ENCODE results near the gene GPR31.
"Not testable (repeated sequence)": the region's sequence is repeated elsewhere in the genome, so short reads cannot be mapped to it uniquely, and the experiment has no call there.

Gene GPR31, protein sequence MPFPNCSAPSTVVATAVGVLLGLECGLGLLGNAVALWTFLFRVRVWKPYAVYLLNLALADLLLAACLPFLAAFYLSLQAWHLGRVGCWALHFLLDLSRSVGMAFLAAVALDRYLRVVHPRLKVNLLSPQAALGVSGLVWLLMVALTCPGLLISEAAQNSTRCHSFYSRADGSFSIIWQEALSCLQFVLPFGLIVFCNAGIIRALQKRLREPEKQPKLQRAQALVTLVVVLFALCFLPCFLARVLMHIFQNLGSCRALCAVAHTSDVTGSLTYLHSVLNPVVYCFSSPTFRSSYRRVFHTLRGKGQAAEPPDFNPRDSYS

DNA sequence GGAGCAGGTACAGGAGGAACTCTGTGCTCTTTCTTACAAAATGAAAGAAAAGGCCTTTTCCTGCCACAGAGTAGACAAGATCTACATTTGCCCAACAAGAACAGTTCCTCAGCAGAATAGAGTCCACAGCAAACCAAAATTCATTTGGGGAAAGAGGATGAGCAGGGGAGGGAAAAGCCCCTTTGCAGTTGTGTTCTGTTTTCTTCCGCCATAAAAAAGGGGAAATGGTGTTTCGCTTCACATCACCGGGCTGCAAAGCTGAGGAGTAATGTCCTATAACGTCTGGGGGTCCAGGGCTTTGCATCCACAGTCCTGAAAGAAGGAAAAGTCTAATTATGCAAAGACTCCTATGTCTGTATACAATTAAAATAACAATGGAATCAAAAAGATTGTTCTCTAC lies at the start of gene GPR31:
Gene GPR31, minus strand, starts transcription at position 118 of the 400 bp plus-strand sequence. CDS start 149 bp downstream, outside the sequence.
- DNase-seq (ENCODE audit: low read depth in 2 of 2) = no peak

- DNase-seq (ENCODE audit: low read depth in 2 of 2) = no peak
Observed at GRCh38 chr6:167207527-167207926, 49.7 kb upstream of the GPR31 start.

GRCh38 chr6:167205316-167205715 lies 47.5 kb upstream of the GPR31 start:
- DNase-seq (ENCODE audit: low read depth in 2 of 2) = not testable (repeated sequence)

DNA sequence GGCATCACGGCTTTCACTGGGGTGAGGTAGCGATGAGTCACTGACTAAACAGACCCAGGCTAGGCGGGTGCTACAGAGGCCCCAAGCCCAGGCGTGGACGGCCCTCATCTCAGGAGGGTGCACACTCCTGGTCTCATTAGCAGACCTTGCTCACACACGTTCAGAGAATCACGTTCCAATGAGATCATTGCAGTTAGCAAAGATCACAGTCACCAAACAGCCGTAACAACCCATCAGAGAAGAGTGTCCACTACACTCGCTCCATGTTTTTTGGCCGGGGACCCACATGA lies 46.2 kb upstream of the GPR31 start:
- DNase-seq (ENCODE audit: low read depth in 2 of 2) = not testable (repeated sequence)

- DNase-seq (ENCODE audit: low read depth in 2 of 2) = not testable (repeated sequence)
Observed at GRCh38 chr6:167203261-167204058, 45.7 kb upstream of the GPR31 start.

DNA sequence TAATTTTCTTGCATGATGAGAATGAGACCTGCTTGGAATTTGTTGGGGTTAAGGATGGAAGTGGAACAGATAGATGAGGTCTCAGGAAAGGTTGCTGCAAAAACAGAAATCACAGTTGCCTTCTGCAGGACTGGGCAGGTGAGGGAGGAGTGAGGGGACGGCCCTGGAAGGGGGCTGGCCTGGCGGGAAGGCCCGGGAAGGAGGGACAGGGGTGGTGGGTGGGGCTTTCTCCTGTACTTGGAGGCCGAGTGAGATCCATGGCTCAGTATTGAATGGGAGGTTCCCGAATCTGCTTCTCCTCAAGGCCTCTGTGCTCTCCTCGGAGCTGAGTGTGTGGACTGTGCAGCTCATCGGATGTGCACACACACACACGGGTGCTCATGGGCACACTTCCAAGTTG lies 44.8 kb upstream of the GPR31 start:
- DNase-seq (ENCODE audit: low read depth in 2 of 2) = not testable (repeated sequence)

DNA sequence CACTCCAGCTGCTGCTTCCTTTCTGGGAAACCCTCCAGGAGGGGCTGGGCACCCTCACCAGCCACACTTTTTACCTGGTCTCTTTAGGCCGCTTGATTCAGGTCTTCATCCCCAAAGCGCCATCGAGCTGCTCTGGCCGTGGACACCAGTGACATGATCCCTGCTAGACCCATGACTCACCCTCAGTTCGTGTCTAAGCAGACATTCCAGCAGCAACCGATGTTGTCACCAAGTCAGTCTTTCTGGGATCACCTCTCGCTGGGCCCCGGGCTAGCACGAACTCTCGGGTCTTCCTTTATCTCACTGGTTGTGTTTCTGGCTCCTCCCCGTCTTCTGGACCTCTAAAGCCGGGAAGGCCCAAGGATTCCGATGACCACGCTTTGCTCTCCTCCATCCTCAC lies 43.0 kb upstream of the GPR31 start:
- DNase-seq (ENCODE audit: low read depth in 2 of 2) = no peak

GRCh38 chr6:167195941-167196610 lies 38.3 kb upstream of the GPR31 start:
- not testable (repeated sequence) for DNase-seq (ENCODE audit: low read depth in 2 of 2)

DNA sequence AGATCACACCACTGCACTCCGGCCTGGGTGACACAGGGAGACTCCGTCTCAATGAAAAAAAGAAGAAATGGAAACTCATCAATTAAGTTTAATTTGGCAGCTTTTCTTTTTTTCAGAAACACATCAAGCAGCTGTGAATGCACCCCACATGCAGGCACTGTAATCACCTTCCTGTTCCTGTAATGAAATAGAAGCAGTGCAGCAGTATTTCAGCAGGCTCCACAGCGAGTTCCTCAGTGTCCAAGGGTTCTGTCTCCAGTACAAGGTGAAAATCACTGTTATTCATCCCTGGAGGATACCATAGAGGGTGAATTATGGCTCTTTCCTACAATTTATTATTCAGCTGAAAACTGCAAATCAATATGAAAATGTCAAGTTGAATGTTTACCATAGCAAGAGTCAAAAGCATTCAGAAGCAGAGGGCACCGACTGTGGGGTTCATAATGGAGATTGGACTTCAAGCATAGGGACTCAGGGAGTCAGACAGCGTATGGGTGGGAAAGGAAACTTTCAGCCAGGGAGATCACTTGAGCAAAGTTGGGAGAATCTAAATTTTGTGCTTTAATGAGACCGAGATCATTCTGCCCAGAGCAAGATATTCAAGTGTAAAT lies 35.8 kb upstream of the GPR31 start:
- DNase-seq (ENCODE audit: low read depth in 2 of 2) = not testable (repeated sequence)

GRCh38 chr6:167191043-167191583 lies 33.3 kb upstream of the GPR31 start:
- DNase-seq (ENCODE audit: low read depth in 2 of 2) = not testable (repeated sequence)

DNA sequence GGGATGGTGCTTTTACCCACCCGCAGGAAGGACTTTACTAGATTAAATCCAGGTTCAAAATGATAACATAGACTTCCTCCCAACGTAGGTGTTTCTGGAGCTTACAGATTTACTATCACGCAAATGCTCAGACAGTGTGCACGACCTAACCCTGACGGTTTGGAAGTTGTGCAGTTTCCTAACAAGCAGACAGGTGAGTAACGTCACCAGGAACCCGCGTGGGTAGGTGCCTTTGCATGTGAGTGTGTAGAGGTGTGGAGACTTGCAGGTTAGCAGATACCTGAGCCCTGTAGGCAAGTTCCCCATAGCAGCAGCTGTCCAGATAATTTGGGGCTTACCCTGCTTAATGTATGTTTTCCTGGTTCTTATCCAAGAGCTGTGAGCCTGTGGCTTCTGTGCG lies 29.5 kb upstream of the GPR31 start:
- DNase-seq (ENCODE audit: low read depth in 2 of 2) = not testable (repeated sequence)

GRCh38 chr6:167185101-167185500 lies 27.3 kb upstream of the GPR31 start:
- not testable (repeated sequence) for DNase-seq (ENCODE audit: low read depth in 2 of 2)

- DNase-seq (ENCODE audit: low read depth in 2 of 2) = not testable (repeated sequence)
Observed at GRCh38 chr6:167182913-167183314, 25.1 kb upstream of the GPR31 start.

- DNase-seq (ENCODE audit: low read depth in 2 of 2) = not testable (repeated sequence)
Observed at GRCh38 chr6:167181351-167181750, 23.6 kb upstream of the GPR31 start.

DNA sequence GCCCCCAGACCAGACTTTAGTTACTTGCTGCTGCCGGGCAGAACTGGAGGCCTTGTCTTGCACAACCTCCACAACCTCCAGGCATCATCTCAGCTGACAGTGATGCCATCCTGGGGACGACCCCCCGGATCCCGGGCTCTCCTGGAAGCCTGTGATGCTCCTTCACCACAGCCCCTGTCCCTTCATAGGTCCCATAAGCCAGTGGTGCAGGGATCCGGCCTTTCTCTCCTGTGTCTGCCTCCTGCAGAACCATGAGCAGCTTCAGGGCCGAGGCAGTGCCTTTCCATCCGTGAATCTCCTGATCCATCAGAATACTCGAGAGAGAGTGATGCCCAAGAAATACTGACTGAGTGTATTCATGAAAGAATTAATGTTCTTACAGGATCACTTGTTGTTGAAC lies 22.3 kb upstream of the GPR31 start:
- DNase-seq (ENCODE audit: low read depth in 2 of 2) = not testable (repeated sequence)

- not testable (repeated sequence) for DNase-seq (ENCODE audit: low read depth in 2 of 2)
Observed at GRCh38 chr6:167178896-167179655, 21.3 kb upstream of the GPR31 start.

DNA sequence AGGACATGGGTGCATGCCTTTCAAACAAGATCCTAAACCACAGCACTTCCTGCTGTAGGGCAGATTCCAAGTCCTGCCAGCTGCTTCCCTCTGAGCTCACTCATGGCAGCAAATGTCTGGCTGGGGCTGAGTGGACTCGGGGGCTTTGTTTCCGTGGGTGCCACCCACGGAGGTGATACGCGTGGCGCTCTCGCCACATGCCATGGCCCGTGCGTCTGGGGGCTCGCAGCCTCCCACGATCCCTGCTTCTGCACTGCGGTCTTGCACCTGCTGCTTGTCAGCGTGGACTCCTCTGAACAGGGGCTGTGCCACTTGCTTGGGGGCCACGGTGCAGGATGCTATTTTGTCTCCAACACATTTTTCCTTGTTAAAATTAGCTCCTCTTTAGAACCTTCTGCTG lies 19.5 kb upstream of the GPR31 start:
- DNase-seq (ENCODE audit: low read depth in 2 of 2) = not testable (repeated sequence)

- DNase-seq (ENCODE audit: low read depth in 2 of 2) = not testable (repeated sequence)
Observed at GRCh38 chr6:167172011-167172410, 14.2 kb upstream of the GPR31 start.

DNA sequence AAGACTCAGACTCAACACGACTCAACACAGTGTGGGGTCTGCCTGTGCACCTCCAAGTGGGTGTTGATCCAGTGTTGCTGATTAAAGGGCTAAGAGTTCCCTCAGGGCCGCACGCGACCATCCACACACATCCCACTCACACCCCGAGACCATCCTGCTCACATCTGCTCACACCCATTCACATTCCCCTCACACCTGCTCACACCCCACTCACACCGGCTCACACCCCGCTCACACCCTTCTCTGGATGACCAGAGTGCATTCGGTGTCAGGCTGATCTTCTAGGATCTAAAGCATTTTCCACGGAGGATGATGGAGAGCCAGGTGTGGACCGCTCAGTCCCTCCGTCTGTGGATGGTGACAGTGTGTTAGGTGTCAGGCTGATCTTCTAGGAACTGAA lies 13.5 kb upstream of the GPR31 start:
- not testable (repeated sequence) for DNase-seq (ENCODE audit: low read depth in 2 of 2)

DNA sequence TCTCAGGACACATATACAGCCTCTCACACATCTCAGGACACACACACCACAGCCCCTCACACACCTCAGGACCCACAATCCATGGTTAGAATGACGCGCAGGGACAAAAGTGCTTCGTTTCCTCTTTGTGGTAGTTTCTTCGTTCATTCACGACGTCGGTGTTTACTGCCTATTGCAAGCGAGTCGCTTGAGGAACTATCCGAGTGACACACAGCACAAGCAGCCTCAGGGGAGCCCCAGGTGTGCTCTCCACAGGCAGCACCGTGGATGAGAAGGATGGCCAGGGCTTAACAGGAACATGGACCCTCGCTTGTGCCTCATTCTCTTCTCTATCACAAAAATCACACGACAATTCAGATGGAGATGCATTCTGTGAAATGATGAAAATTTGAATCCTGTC lies 12.1 kb upstream of the GPR31 start:
- not testable (repeated sequence) for DNase-seq (ENCODE audit: low read depth in 2 of 2)

DNA sequence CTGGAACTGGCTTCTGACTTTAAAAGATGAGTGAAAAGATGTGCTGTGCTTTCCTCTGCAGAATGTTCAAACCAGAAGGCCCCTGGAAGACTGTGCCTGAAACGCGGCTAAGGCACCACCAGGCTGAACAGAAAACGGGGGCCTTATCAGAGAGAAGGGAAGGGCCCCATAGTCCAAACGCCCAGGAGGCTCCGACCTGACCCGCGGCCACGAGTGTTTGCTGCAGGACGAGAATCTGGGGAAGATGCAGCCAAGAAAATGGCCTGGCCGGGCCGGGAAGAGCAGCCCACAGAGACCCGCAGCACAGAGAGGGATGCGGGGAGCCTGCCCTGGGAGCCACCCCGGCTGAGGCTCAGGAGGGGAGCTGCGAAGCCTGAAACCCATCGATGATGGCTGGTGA lies 10.5 kb upstream of the GPR31 start:
- not testable (repeated sequence) for DNase-seq (ENCODE audit: low read depth in 2 of 2)
